Left ventricle myocardium inferior (tissue), 1 donor: ENCODE results near the gene ASL. TPM values are rescaled to one million over a fixed set of nuclear protein-coding genes. Genes with fewer than 3 reads are reported as not detected.
A peak's percentile ranks its signal among the peaks of the same experiment; 100 is the strongest.
"Not testable (repeated sequence)": the region's sequence is repeated elsewhere in the genome, so short reads cannot be mapped to it uniquely, and the experiment has no call there.

Experiments
- DNase-seq: peaks from one replicate; pipeline ENCODE4 v3.0.0-alpha.2; 2020
- H3K27ac ChIP-seq: fragments of 200-600 bp; replicated peaks from 2 replicates; pipeline ENCODE4 v1.8.0; 2021
- H3K27me3 ChIP-seq: fragments of 200-600 bp; 2 replicates; pipeline ENCODE4 v1.8.0; 2021; ENCODE audit warnings: low read depth
- H3K36me3 ChIP-seq: fragments of 200-600 bp; 2 replicates; pipeline ENCODE4 v1.8.0; 2021
- H3K4me1 ChIP-seq: fragments of 200-600 bp; 2 replicates; pipeline ENCODE4 v1.8.0; 2021
- H3K4me3 ChIP-seq: fragments of 200-600 bp; 2 replicates; pipeline ENCODE4 v1.8.0; 2021; ENCODE audit warnings: mild to moderate bottlenecking, moderate library complexity
- H3K9me3 ChIP-seq: fragments of 200-600 bp; replicated peaks from 2 replicates; pipeline ENCODE4 v1.8.0; 2021
- intact Hi-C: fragments of 100-400 bp; cut with micrococcal nuclease; formaldehyde crosslinking; loops from one replicate; pipeline ENCODE4 v1.11.0; 2022
- total RNA-seq: library from RNA; stranded (reverse); fragmentation: NEBNext Ultra II Directional; extraction: Animal tissue kit (Norgen Biotek cat#: 25700); gene quantifications from one replicate; pipeline ENCODE4 v1.2.1, GENCODE V29; 2021
- TF ChIP-seq, protein P1 (sequence below): fragments of 200-600 bp; IDR thresholded peaks from 2 replicates; pipeline ENCODE4 v1.8.0; 2021; ENCODE audit warnings: antibody characterized with exemption, mild to moderate bottlenecking, borderline replicate concordance
- donor health status: DM: no; HTN: yes; CAD: no; lungs with severe emphysema.

Gene ASL
- total RNA-seq, 1 donor from 2014 or later = 8.5 TPM

DNA sequence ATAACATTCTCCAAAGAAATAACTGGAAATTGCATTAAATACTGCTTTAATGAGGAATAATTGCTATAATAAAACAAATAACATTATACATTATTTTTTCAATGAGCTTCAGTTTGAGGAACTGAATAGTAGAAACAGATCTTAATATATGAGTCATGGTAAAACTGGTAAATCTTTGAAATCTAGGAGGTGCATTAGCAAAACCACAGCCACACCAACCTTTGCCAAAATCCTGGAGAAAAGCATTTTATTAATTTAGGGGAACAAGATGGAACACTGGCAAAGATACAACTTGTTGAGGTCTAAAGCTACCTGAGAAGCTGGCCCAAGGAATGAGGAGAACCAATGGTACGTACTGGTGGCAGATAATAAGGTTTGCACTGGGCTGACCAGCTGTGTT lies 5.4 kb upstream of the ASL start:
- H3K4me1 ChIP-seq = peaks cover 2% of the 10 kb centered on the region
- H3K36me3 ChIP-seq = no peaks in the 10 kb centered on the region
- no peaks in the 10 kb centered on the region for H3K9me3 ChIP-seq
- no peak overlapping the region for H3K27ac ChIP-seq
- H3K27me3 ChIP-seq = no peaks in the 10 kb centered on the region
- intact Hi-C loops = no loop called here
- no peak for DNase-seq
- no peak overlapping the region for H3K4me3 ChIP-seq
- TF ChIP-seq, protein P1, sequence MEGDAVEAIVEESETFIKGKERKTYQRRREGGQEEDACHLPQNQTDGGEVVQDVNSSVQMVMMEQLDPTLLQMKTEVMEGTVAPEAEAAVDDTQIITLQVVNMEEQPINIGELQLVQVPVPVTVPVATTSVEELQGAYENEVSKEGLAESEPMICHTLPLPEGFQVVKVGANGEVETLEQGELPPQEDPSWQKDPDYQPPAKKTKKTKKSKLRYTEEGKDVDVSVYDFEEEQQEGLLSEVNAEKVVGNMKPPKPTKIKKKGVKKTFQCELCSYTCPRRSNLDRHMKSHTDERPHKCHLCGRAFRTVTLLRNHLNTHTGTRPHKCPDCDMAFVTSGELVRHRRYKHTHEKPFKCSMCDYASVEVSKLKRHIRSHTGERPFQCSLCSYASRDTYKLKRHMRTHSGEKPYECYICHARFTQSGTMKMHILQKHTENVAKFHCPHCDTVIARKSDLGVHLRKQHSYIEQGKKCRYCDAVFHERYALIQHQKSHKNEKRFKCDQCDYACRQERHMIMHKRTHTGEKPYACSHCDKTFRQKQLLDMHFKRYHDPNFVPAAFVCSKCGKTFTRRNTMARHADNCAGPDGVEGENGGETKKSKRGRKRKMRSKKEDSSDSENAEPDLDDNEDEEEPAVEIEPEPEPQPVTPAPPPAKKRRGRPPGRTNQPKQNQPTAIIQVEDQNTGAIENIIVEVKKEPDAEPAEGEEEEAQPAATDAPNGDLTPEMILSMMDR = no peak

DNA sequence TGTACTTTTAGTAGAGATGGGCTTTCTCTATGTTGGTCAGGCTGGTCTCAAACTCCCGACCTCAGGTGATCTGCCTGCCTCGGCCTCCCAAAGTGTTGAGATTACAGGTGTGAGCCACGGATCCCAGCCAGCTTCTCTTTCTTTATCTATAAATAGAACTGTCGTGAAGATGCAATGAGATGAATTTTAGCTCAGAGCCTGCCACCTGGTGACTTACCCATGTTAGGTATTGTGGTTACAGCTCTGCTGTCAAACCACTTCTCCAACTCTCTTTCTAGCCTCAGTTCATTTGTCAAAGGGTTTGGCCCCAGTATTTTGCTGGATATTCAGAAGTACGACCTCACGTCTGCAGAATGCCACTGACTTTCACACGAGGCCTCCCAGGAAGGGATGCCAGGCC lies 3.4 kb upstream of the ASL start:
- H3K9me3 ChIP-seq, H3K4me3 ChIP-seq, H3K36me3 ChIP-seq, DNase-seq, intact Hi-C loops, H3K27me3 ChIP-seq, H3K27ac ChIP-seq: not testable (repeated sequence)
- H3K4me1 ChIP-seq = peaks cover 19% of the 10 kb centered on the region

DNA sequence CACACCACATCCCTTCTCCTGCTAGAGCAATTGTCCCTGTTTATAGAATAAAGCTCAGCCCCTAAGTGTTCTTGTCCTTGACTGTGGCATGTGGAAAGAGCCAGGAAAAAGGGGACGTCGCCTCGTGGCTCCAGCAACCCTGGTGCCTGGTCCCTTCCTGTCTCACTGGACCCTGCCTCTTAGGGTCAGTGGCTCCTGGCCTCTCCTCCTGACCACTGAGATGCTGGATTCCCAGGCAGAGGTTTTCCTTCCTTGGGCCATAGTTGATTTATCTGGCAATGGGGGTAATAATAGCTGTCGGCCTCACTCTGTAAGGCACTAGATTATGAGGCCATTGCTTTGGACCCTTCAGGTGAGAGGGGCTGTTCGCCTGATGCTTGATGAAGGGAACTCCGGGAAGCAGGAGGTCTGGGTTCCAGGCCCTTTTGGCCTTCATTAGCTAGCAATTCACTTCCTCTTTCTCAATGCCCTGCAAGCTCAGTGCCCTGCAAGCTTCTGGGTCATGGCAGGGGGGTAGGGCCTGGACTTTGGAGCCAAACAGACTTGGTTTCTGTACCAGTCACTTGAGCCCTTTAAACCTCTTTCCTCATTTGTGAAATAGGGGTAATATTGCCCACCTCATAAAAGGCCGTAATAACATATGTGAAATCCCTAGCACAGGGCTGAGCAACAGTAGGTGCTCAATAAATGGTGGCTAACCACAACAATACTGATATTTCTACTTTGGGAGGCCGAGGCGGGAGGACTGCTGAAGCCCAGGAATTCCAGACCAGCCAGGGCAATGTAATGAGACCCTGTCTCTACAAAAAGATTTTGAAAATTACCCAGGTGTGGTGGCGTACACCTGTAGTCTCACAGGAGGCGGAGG lies 1.1 kb downstream of the ASL start:
- H3K9me3 ChIP-seq = no peaks in the 10 kb centered on the region
- peak overlapping the region; percentile 85 for H3K27ac ChIP-seq
- TF ChIP-seq, protein P1 = no peak
- H3K4me3 ChIP-seq = peak overlapping the region; percentile 94
- H3K36me3 ChIP-seq = no peaks in the 10 kb centered on the region
- H3K4me1 ChIP-seq = peaks cover 33% of the 10 kb centered on the region
- intact Hi-C loops = no loop called here
- H3K27me3 ChIP-seq = no peaks in the 10 kb centered on the region
- no peak for DNase-seq

DNA sequence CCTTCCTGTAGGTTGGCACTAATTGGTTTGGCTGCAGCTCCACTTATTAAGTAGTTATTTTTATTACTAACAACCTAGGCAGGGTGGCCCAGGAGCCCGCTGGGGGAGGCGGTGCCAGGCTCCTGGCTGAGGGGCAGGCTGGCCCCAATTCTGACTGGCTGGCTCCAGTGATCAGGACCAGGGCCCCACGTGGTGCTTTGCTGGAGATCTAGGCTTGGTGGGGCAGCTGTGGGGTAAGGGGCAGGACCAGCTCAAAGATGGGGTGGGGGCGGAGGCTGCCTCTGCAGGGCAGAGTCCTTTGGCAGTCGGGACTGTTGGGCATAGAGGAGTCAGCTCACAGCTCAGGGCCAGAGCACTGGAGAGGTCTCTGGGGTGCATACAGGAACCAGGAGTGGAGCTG lies 2.4 kb downstream of the ASL start:
- H3K27me3 ChIP-seq = no peaks in the 10 kb centered on the region
- intact Hi-C loops = no loop called here
- no peaks in the 10 kb centered on the region for H3K9me3 ChIP-seq
- H3K4me3 ChIP-seq = no peak overlapping the region
- peaks cover 12% of the 10 kb centered on the region for H3K36me3 ChIP-seq
- no peak for DNase-seq
- peaks cover 33% of the 10 kb centered on the region for H3K4me1 ChIP-seq
- TF ChIP-seq, protein P1 = no peak
- H3K27ac ChIP-seq = no peak overlapping the region

DNA sequence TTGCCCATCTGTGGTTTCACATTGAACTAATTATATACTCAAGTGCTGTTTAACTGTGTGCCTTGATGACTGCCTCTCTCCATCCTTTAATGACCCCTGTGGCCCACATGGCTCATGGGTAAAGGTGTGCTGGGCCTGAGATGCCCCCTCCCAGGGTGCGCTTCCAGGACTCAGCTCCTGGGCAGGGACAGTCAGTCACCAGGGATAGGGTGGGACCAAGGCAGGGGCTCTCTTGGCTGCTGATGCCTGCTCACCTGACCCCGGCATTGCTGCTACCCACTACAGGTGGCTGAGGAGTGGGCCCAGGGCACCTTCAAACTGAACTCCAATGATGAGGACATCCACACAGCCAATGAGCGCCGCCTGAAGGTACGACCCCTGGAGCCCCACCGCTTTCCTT lies 6.5 kb downstream of the ASL start:
- DNase-seq = no peak
- Histone ChIP-seq H3K9me3 (no peaks in the 10 kb centered on the region), H3K4me1 (peaks cover 15% of the 10 kb centered on the region), H3K36me3 (peaks cover 31% of the 10 kb centered on the region), H3K27me3 (no peaks in the 10 kb centered on the region), H3K27ac (no peak overlapping the region), H3K4me3 (no peak overlapping the region)
- intact Hi-C loops = no loop called here
- TF ChIP-seq, protein P1 = no peak

DNA sequence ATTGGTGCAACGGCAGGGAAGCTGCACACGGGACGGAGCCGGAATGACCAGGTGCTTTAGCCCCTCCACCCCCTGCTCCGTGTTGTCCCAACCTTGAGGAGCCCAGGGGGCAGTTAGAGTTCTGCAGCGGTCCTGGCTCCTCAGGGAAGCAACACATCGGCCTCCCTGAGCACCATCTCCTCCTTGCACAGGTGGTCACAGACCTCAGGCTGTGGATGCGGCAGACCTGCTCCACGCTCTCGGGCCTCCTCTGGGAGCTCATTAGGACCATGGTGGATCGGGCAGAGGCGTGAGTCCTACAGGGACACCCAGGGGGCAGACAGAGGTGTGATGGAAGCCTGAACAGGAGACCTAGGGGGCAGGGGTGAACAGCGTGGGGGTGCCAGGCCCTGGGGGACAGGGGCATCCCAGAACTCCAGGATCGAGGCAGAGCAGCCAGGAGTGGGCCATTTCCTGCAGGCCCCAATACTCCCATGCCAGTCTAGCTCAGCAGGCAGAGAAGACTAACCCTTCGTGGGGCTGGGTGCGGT lies 7.3 kb downstream of the ASL start:
- TF ChIP-seq, protein P1 = no peak
- H3K4me1 ChIP-seq = peaks cover 6% of the 10 kb centered on the region

More for the DNA sequence above, 7.3 kb downstream of the ASL start:
- Histone ChIP-seq H3K4me3 (no peak overlapping the region), H3K27ac (no peak overlapping the region), H3K9me3 (no peaks in the 10 kb centered on the region), H3K36me3 (peaks cover 31% of the 10 kb centered on the region), H3K27me3 (no peaks in the 10 kb centered on the region)
- intact Hi-C loops = no loop called here
- no peak for DNase-seq
